GM12892 (cell line): ENCODE results near the gene MEOX1.

Source experiments
- POLR2A ChIP-seq: IDR thresholded peaks from 2 replicates; pipeline ENCODE4 v1.6.1; 2011; ENCODE audit warnings: low read depth, low read length, control low read depth
- POLR2AphosphoS5 ChIP-seq: IDR thresholded peaks from 2 replicates; pipeline ENCODE4 v1.6.1; 2011; ENCODE audit warnings: low read depth, low read length, control low read depth
- TAF1 ChIP-seq: IDR thresholded peaks from 2 replicates; pipeline ENCODE4 v1.6.1; 2011; ENCODE audit warnings: low read depth, mild to moderate bottlenecking, control low read depth, low read length, borderline replicate concordance

- TF ChIP-seq POLR2A (no peak), POLR2AphosphoS5 (no peak), TAF1 (no peak)
Observed at GRCh38 chr17:43658900-43659299, 2.8 kb downstream of the MEOX1 start.
